Ammon's horn (tissue), 1 donor: ENCODE data around the gene DDX25.

Experiments used
- DNase-seq: peaks from one replicate; pipeline ENCODE4 v3.0.0-alpha.2; 2016; ENCODE audit warnings: low spot score

DDX25 gene

DNA sequence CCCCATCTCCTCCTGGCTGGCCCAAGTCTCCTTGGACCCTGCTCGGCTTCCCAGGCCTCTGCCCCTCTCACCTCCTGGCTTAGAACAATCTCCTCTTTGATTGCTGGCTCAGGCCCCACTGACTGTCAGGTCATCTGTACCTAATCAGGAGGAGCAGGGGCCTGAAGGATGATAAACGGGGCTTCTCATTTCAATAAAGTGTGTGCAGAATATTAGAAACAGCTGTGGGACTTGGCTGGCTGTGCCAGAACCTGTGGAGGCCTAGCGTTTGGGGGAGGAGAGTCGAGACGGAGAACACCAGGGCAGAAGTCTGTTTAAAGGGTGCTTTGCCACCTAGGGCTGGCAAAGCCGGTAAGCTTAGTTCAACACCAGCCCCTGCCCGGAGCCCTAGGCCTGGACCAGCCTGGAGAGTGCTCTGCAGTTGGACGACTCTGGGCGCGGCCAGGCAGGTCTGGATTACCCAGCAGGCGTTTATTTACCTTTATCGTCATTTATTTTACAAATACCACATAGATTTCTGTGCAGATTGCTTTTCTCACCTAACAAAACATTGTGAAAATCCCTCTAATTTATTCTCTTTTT, 31.4 kb downstream of the DDX25 start:
- no peak for DNase-seq

DNA sequence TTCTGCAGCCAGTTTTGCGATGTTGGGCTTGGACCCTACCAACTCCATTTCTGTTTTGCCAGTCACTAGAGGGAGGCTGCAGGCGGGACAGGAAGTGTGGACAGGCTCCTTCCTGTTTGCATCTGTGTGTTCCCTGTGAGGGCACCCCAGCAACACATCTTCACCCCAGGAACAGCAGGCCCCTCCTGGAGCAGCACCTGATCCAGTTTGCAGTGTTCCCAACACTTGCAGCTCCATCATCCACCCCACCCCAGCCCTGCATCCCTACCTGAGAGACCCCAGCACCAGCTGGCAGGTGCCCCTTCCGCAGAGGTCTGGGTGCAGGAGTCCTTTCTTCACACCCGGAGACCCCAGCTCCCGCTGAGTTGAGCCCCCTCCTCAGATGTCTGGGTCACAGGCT, 34.1 kb downstream of the DDX25 start:
- DNase-seq: no peak

DNA sequence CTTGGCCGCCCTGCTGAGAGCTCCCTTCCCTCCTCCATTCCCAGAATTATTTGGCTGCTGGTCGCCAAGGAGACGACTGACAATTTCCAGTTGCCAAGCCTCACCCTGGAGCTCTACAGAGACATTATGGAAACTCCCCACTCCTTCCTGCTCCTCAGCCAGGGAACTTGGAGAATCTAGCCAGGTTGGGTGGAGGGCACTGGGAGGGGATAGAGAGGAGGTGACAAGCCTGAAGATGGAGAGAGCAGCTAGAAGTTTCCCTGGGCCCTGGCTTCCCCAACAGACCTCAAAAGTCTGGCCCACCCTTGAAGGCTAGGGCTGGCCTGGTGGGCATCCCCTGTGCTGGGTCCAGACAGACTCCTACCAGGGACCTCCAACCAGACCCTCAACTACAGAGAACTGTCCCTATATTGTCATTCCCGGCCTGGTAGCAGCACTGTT, 34.8 kb downstream of the DDX25 start:
- DNase-seq: peak; percentile 29

DNA sequence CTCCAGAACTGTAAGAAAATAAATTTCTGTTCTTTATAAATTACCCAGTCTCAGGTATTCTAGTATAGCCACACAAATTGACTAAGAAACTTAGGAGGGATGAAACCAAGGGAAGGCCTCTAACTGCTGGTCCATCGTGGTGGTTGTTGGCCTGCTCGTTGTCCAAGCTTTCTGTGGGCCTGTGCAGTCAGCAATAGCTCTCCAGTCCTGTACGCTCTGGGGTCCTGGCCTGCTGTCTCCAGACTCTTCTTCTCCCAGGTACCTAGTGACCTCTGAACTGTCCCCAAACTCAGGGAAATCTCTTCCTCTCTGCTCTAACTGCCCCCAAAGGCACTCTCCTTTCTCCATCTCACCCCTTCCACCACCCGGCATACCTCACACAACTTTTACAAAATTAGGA, 35.8 kb downstream of the DDX25 start:
- DNase-seq: no peak

DNA sequence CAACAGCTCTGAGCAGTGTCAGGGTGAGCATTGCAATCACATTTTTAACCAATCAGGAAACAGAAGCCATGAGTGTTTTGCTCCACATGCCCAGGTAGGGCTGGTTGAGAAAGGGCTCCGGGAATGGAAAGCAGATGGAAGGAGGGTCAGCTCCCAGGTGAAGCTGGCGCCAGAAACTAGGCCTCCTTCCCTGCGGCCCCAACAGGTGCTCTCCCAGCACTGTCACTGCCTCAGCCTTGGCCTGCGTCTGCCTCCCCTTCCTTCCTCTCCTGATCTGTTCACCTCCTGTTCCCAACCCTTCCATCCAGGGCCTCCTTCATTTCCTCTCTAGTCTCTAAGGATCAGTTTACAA, 36.9 kb downstream of the DDX25 start:
- DNase-seq: no peak

DNA sequence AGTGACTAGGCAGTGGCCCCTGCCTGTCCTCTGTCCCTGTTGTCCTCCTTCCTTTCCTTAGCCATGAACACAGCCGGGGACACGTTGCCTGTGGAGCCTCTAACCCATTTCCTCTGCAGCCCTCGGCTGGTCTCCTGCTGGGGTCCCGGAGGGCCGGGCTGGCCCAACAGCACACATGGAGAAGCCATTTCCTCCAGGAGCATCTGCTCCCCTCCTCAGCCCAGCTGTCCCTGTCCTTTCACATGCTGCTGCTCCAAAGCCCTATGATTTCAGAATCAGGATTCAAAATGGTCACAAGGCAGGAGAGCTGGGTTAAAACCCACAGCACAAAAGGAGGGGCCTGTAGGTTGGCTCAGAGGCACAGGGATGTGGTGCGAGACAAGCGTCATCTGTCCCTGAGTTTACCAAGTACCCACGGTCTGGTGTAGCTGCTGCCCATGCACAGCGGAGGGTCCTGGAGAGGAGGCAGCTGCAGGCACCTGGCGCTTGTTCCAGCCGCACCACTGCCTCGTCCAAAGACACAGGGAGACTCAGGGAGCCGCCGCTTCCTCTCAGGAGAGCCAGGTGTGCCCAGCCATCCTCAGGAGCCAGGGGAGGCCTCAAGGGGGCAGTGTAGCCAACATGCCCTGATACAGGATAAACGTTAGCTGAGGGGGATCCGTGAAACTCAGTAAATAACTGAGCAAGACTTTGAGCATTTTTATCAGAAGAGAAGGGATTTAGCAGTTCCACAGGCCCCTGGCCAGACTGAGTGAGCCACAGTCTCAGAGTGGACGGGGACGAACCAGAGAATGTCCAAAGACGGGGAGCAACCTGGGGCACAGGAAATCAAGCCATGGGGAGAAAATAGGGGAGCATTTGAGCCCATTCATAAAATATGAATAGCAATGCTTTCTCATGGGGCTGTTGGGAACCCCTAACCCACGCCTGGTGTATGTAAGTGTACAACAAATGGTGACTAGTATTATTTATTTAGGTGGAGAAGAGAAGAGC, 37.6 kb downstream of the DDX25 start:
- DNase-seq: peak; percentile 53

DNA sequence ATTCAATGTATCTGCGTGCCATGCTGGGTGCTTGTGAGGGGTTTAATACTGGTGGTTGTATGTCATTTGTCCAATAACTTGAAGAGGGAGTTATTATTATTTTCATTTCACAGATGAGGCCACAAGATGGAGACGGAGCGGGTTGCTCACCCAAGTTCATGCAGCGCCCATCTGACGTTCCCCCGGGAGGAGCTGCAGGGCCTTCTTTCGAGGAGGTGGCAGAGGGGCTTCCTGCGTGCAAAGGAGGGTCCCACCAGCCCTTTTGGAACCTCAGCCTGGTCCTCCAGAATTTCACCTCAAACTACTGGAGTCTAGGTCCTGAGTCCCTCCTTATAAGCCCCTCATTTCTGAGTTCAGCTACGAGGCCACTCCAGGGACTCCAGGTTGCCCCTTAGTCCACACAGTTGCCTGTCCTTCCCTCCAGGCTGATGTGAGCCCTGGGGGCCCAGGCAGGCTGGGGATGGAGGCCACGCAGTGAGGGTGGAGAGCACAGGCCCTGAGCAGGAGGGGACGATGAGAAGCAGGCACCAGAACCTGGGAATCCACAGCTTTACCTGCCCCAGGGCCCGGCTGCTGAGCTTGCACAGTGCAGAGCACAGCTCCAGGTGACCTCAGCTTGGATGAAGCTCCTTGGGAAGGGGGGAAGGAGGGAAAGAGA, 38.6 kb downstream of the DDX25 start:
- no peak for DNase-seq

DNA sequence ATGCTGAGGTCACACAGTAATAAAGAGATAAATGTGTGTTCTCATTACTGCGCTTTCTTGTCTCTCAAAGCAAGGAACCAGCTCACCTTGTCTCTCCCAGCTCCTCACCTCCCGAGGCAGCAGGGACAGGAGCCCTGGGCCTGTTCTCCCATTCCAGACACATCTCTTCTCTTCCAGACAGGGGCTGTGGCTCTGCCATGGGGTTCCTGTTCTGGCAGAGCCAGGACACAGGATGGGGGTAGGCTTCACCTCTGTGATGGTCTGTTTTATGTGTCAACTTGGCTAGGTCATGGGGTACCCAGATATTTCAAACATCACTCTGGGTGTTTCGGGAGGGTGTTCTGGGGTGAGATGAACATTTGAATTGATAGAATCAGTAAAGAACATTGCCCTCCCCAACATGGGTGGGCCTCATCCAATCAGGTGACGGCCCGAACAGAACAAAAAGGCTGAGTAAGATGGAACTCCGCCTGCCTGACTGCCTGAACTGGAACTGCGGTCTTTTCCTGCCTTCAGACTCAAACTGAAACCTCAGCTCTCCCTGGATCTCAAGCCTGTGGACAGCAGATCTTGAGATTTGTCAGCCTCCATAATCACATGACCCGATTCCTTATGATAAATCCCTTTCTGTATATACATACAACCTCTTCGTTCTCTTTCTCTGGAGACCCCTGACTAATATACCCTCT, 39.5 kb downstream of the DDX25 start:
- DNase-seq: no peak

DNA sequence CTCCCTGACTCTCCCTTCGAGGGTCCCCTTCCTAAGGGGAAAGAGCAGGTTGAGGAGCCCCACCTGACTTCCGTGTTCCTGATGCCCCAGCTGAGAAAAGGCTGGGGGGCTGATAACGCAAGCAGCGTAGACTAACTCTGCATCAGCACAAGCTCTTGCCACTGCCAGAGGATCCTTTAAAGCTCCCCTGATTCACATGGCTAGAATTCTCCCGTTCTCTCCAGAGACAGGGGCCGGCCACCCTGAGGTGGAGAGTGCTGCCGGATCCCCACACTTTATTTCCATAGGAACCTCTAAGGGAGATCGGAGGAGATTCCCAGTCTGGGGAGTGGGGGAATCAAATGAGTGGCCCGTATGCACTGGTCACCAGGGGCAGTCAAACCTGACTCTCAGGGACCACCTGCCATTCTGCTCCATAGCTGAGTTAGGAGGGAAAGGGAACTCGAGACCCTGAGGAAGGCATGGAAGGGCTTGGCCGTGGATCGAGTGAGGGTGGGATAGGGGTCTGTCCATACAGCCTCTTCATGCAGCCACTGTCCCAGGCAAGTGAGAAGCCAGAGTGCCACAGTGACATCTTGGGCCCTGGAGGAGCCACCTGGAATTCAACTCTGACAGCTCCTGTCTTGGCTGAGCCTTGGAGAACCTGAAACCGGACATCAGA, 40.2 kb downstream of the DDX25 start:
- no peak for DNase-seq

DNA sequence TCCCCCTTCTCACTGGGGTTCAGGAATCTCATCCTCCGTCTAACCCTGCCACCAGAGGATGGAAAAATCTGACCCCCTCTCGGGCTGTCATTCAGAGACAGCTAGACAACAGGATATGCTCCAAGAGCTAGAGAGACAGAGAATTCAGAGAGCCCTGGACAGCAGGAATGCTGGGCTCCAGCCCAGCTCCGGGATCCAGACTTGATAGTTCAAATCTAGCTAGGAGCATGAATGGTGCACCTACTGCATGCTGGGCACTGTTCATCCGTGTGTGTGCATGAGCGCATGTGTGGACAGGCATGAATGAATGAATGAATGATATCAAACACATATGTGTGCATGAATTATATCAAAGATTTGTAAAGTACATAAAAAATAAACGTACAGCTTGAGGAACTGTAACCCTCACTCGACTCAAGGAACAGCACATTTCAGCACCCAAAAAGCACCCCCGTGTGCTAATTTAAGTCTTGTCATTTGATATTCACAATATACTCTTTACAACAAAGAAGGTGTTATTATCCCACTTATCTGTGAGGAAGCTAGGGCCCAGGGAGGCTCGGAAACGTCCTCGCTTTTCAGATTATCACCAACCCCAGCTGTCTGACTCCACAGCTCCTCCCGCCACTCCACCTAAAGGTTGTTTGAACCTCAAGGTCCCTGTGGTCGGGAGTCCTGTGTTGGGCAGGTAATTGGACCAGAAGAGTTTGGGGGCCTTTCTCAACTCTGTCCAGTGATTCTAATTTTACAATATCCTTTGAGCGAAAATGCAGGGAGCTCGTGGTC, 40.9 kb downstream of the DDX25 start:
- DNase-seq: no peak

DNA sequence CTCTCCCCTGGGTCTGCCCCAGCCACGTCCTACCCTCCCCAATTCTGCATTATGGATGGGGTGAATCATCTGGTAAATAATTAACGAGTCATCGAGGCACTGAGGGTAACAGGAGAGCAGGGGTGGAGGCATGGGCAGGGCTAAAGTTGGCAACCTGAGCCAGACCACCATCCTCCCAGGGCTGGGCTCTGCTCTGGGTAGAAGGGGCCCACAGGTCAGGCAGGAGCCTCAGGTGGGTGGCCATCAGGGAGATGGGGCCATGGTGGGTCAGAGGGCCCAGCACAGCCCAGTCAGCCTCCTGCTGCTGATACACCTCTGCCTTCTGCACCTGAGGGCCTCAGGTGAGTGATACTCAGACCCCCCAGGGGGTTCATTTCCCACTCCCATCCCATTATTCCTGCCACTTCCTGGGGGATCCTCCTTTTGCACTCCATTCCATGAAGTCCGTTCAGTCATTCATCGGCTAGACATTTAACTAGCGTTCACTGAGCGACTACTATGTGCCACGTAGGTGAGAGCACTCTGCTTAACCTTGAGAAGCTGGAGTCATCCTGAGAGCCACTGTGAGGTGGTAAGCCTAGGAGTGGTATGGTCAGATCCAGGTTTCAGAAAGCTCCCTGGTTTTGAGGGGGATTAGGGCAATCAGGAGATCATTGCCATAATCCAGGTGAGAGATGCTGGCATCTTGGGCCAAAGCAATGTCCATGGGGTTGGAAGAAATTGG, 41.7 kb downstream of the DDX25 start, which contains the start of gene VSIG10L2:
Gene VSIG10L2 (plus strand): TSS at position 248 of the 724 bp plus-strand sequence. CDS start 12 bp downstream, at position 260.
- DNase-seq: no peak

DNA sequence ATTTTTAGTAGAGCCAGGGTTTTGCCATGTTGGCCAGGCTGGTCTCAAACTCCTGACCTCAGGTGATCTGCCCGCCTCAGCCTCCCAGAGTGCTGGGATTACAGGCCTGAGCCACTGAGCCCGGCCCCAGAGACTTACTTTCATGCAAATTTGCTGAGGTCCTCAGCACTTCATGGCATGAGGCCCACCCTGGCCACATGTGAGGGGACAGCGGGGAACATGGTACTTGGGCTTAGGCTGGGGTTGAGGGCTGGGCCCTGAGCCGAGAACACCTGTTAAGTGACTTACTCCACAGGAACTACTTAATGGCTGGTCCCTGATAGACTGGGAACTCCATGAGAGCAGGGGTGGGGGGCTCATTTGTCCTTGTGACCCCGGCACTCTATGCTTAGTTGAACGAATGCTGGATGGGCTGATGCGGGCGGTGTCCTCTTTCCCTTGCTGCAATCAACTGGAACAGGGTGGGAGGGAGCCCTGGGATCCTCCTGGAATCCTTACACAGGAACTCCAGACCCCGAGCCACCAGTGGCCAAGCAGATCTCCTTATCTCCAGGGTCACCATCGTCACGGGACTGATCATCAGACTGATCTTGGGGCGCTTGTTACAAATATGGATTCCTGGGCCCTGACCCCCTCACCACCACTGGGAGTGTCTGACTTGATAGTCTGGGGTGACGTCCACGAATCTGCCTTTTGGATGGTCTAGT, 42.6 kb downstream of the DDX25 start:
- no peak for DNase-seq

DNA sequence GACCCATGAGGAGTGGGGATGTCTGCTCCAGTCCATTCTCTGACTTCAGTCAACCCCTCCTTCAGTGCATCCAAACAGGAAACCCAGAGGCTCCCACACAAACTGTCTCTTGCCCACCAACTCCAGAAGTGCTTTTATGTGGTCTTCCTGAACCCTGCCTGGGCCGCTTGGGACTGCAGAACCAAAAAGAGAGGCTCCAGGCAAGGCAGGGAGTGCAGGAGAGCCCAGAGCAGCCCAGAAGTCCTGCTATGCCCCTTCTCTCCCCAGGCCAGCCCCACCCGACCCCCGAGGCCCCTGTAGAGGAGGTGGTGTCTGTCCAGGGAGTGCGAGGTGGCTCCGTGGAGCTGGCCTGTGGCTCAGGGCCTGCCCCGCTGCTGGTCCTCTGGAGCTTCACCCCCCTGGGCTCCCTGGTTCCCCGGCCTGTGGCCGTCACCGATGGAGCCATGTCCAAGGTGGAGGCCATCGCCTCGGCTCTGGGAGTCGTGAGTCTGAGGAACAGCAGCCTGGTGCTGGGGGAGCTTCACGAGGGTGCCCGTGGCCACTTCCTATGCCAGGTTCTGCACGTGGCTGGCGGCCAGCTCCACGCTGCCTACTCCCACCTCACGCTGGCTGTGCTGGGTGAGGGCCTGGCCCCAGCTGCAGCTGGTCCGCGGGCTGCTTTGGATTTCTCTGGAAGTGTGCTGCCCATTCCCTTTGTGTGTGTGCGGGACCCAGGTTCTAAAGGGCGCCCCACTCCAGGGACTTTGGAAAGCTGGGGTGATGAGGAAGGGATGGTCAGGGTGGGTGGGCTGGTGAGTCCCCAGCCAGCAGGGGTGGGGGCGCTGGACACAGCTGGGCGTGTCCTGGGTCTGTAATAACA, 43.3 kb downstream of the DDX25 start:
- no peak for DNase-seq

DNA sequence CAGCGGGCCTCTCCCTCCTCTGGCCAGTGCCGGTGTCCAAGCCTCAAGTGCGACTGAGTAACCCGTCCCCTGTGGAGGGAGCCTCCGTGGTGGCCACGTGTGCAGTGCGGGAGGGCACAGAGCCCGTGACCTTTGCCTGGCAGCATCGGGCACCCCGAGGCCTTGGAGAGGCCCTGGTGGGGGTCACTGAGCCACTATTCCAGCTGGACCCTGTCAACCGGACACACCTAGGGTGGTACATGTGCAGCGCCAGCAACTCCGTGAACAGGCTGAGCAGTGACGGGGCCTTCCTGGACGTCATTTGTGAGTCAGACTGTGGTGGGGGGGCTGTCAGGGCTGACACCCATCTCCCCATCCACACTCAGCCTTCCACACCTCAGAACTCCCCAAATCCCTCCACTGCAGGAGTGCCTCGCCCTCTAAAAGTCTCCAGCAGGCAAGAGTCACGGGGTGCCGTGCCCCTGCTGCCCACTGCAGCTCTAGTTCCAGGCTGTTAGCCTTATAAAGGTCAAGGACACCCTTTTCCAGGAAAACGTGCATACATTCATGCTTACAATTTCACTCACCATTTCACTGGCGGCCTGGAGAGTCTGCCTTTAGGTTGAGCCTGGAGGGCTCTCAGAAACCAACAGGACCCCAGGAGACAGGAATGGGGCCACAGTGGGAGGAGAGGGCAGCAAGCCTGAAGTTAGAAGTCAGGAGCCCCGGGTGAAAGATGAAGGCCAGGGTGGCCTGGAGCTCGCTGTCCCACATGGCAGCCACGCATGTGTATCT, 44.2 kb downstream of the DDX25 start:
- DNase-seq: no peak

DNA sequence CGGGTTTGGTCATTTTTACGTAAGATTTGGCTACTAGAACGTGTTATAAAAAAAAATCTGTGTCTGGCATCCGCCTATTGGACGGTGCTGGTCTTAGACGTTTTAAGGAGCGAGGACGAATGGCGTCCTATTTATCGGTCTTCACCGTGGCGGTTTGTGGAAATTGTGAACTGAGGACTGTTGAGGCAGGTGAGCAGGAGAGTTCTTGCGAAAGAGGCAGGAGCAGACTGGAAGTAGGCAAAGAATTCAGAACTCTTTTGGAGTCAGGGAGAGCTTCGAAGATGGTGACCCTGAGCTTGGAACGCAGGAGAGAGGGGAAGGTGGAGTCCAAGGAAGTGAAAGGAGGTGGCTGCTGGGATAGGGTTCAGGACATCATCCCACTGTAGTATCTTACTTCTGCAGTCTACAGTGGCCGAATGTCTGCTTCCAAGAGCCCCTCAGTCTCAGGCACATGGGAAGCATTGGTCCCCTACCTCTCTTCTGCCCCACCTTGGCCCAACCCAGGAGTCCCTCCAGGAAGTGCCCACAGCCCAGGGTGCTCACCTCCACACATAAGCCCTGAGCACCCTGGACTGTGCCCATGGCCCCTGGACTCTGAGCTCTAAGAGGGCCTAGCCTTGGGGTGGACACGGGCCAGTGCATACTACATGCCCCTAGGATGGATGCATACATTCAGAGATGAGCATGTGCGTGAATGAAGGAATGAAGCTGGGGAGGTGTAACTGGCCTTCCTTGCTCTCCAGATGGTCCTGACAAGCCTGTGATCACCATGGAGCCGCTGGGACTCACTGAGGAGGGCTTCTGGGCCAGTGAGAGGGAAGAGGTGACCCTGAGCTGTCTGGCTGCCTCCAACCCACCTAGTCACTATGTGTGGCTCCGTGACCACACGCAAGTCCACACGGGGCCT, 45.2 kb downstream of the DDX25 start:
- DNase-seq: no peak

DNA sequence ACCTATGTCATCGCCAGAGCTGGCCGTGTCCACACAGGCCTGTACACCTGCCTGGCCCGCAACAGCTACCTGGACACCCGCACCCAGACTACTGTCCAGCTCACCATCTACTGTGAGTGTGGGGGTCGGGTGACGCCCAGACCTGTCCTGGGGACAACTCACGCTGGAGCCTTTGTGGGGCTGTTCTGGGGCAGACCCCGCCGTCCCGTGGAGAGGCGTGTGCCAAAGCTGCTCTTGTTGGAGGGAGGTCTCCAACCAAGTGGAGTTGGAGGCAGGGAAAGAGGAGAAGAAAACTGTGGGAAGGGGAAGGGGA, 45.8 kb downstream of the DDX25 start:
- DNase-seq: no peak
